WERI-Rb-1 (cell line): ENCODE measurements around the gene PPP2R5E.

Source experiments
- DNase-seq: peaks from one replicate; pipeline ENCODE4 v3.0.0-alpha.2; 2020
- H3K27ac ChIP-seq: fragments of 250-450 bp; sonication (Bioruptor Pico); 2 replicates; pipeline ENCODE4 v1.5.1; 2020; ENCODE audit warnings: mild to moderate bottlenecking, moderate library complexity
- H3K27me3 ChIP-seq: fragments of 250-450 bp; sonication (Bioruptor Pico); 2 replicates; pipeline ENCODE4 v1.5.1; 2021; ENCODE audit warnings: mild to moderate bottlenecking, low read depth, moderate library complexity; ENCODE audit not compliant: insufficient read depth, severe bottlenecking
- H3K36me3 ChIP-seq: fragments of 250-450 bp; sonication (Bioruptor Pico); 2 replicates; pipeline ENCODE4 v1.5.1; 2020; ENCODE audit warnings: mild to moderate bottlenecking, moderate library complexity
- H3K4me3 ChIP-seq: 2 replicates; pipeline ENCODE4 v1.5.1; 2011; ENCODE audit warnings: low read depth, mild to moderate bottlenecking, control low read depth, low read length
- H3K9me3 ChIP-seq: fragments of 250-450 bp; sonication (Bioruptor Pico); 2 replicates; pipeline ENCODE4 v1.5.1; 2021; ENCODE audit warnings: mild to moderate bottlenecking, moderate library complexity; ENCODE audit not compliant: severe bottlenecking
- CTCF ChIP-seq: IDR thresholded peaks from 2 replicates; pipeline ENCODE4 v1.5.1; 2011; ENCODE audit warnings: low read depth, mild to moderate bottlenecking, control low read depth, inconsistent platforms, low read length

The PPP2R5E gene

GRCh38 chr14:63426838-63427352 is 116.3 kb downstream of the PPP2R5E start:
- Histone ChIP-seq H3K27me3 (no peaks in the 10 kb centered on the region), H3K27ac (no peak overlapping the region), H3K36me3 (peaks cover 4% of the 10 kb centered on the region), H3K9me3 (no peaks in the 10 kb centered on the region), H3K4me3 (no peak overlapping the region)
- TF ChIP-seq CTCF = no peak
- no peak for DNase-seq

- H3K36me3 ChIP-seq = peaks cover 25% of the 10 kb centered on the region
- no peak overlapping the region for H3K4me3 ChIP-seq
- H3K27me3 ChIP-seq = no peaks in the 10 kb centered on the region
- no peak overlapping the region for H3K27ac ChIP-seq
- DNase-seq = no peak
- no peaks in the 10 kb centered on the region for H3K9me3 ChIP-seq
- TF ChIP-seq CTCF = no peak
These were observed 119.3 kb downstream of the PPP2R5E start for GRCh38 chr14:63423889-63424288.

- Histone ChIP-seq H3K4me3 (no peak overlapping the region), H3K36me3 (peaks cover 25% of the 10 kb centered on the region), H3K27ac (no peak overlapping the region), H3K27me3 (no peaks in the 10 kb centered on the region), H3K9me3 (no peaks in the 10 kb centered on the region)
- no peak for TF ChIP-seq CTCF
- no peak for DNase-seq
These were observed 119.8 kb downstream of the PPP2R5E start for GRCh38 chr14:63423381-63423780.

GRCh38 chr14:63421919-63422318 is 121.3 kb downstream of the PPP2R5E start:
- DNase-seq = no peak
- H3K27ac ChIP-seq = no peak overlapping the region
- H3K36me3 ChIP-seq = peaks cover 33% of the 10 kb centered on the region
- H3K4me3 ChIP-seq = no peak overlapping the region
- H3K9me3 ChIP-seq = no peaks in the 10 kb centered on the region
- TF ChIP-seq CTCF = no peak
- H3K27me3 ChIP-seq = no peaks in the 10 kb centered on the region

GRCh38 chr14:63421226-63421625 is 122.0 kb downstream of the PPP2R5E start:
- DNase-seq = no peak
- no peak overlapping the region for H3K4me3 ChIP-seq
- no peak for TF ChIP-seq CTCF
- H3K9me3 ChIP-seq = no peaks in the 10 kb centered on the region
- peaks cover 33% of the 10 kb centered on the region for H3K36me3 ChIP-seq
- no peaks in the 10 kb centered on the region for H3K27me3 ChIP-seq
- H3K27ac ChIP-seq = no peak overlapping the region

GRCh38 chr14:63418020-63418419 is 125.2 kb downstream of the PPP2R5E start:
- H3K9me3 ChIP-seq = no peaks in the 10 kb centered on the region
- no peak overlapping the region for H3K27ac ChIP-seq
- no peaks in the 10 kb centered on the region for H3K27me3 ChIP-seq
- no peak for DNase-seq
- H3K36me3 ChIP-seq = peaks cover 47% of the 10 kb centered on the region
- no peak overlapping the region for H3K4me3 ChIP-seq
- TF ChIP-seq CTCF = no peak
